ENCODE data around the gene RBM3.
"Not testable (repeated sequence)": the region's sequence is repeated elsewhere in the genome, so short reads cannot be mapped to it uniquely, and the experiment has no call there.

The RBM3 gene

DNA sequence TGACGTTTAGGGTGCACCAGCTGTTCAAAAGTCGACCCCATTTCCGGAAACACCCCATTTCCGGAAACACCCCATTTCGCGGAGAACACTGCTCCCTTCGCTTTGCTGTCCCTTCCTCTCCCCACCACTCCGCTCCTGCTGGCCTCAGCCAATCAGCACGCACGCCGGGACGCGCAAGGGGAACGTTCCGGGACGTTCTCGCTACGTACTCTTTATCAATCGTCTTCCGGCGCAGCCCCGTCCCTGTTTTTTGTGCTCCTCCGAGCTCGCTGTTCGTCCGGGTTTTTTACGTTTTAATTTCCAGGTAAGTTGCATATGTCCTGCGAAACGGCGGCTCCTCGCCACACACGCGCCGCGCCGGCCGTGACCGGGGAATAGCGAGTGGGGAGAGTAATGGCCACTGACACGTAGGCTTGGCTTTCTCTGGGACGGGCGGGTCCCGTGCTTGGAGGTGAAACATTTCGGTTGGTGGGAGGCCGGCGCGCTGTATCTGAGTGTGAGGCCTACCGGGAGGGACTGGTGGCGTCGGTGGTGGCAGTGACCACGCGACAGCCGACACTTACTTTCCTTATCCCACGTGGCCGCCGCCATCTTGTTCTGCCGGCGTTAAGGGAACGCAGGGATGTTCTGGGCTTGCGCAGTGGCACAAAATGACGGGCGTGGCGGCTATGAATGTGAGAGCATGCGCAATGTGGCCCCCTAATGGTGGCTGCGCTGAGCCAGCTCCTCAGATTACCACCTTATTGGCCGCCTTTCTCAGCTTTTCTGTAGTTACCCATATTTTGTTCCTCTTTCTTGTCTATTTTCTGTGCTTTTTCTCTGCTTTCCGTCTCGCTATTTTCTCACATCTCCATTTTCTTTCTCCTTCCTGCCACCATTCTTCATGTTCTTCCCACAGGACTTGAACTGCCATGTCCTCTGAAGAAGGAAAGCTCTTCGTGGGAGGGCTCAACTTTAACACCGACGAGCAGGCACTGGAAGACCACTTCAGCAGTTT lies at the start of gene RBM3:
RBM3 (plus strand) TSS at position 215 of the 997 bp plus-strand sequence; CDS start at position 912, 697 bp downstream.
- FAIRE-seq, result peak; percentile 94

DNA sequence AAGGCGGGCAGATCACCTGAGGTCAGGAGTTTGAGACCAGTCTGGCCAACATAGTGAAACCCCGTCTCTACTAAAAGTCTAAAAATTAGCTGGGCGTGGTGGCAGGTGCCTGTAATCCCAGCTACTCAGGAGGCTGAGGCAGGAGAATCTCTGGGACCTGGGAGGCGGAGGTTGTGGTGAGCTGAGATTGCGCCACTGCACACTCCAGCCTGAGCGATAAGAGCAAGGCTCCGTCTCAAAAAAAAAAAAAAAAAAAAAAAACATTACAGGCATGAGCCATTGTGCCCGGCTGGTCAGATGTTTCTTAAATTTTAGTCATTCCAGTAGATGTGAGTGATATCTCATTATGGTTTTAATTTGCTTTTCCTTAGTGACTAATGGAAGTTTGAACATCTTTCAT lies 48.4 kb upstream of the RBM3 start:
- not testable (repeated sequence) for FAIRE-seq

DNA sequence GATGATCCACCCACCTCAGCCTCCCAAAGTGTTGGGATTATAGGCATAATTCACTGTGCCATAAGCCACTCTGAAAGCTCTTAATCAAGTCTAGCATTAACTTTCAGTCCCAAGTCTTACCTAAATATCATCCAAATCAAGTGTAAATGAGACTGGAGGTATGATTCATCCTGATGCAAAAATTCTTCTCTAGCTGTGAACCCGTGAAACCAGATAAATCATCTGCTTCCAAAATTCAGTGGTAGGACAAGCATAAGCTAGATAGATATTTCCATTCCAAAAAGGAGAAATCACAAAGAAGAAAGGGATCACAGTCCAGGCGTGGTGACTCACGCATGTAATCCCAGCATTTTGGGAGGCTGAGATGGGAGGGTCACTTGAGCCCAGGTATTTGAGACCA lies 43.5 kb upstream of the RBM3 start:
- FAIRE-seq, result no peak

DNA sequence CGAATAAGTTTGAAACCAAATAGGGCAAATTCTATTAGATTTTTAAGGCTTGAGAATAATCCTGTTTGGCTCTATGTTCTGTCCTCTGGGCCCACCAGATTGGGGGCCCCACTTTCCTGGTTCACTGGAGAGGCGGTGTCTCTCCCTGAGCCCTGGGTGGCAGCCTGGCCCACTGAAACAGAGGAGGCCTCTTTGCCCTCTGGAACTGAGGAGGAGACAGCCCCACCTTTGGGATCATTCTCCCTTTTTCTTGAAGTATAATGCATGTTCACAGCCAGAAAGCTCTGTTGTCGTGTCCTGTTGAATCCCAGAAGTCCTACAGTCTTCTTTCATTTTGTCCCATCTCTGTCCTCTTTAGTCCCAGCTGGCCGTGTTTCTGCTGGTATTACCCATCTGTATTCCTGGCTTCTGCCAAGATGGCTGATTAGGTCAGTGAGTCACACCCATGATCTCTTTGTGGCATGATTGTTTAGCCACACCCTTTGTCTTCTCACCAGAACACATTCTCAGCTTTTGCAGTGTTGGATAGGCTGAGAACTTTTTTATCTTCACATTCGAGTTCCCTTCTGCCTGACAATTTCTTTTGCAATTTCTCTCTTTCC lies 42.8 kb upstream of the RBM3 start:
- no peak for FAIRE-seq

DNA sequence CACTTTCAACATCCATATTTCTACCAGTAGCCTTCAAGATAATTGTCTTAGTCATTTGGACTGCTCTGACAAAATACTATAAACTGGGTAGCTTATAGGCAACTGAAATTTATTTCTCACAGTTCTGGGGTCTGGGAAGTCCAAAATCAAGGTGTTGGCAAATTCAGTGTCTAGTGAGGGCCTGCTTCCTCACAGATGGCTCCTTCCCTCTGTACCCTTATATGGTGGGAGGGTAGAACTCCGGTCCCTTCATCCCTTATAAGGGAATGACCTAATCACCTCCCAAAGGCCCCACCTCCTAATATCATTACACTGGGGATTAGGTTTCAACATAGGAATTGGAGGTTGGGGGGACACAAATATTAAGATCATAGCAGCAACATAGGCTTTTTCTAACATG lies 42.1 kb upstream of the RBM3 start:
- no peak for FAIRE-seq

DNA sequence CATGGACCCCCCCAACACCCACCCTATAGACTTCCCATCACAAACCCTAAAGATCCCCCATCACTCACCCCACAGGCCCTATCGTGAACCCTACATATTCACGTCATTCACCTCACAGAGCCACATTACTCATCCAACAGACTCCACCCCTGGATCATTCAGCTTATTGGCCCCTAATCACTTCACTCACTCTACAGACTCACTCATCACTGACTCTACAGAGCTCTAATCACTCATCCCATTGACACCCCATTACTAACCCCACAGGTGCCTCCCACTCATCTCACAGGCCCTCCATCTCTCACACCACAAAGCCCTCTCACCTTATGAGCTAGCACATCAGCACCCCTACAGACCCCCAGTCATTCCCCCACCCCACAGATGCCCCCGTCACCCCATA lies 41.1 kb upstream of the RBM3 start:
- no peak for FAIRE-seq

DNA sequence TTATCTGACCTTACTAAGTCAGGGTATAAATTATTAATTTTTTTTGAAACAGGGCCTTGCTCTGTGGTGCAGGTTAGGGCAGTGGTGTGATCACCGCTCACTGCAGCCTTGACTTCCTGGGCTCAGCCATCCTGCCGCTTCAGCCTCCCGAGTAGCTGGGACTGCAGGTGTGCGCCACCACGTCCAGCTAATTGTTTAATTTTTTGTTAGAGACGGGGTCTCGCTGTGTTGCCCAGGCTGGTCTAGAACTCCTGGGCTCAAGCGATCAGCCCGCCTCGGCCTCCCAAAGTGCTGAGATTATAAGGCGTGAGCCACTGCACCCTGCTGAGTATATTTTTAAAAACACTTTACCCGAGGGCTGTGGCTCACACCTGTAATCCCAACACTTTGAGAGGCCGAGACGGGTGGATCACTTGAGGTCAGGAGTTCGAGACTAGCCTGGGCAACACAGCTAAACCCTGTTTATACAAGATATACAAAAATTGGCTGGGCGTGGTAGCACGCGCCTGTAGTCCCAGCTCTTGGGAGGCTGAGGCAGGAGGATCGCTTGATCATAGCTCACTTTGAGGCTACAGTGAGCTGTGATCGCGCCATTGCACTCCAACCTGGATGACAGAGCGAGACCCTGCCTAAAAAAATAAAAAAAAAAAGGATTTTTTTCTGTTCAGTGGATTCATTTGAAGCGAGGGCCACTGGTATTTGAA lies 35.5 kb upstream of the RBM3 start:
- no peak for FAIRE-seq

DNA sequence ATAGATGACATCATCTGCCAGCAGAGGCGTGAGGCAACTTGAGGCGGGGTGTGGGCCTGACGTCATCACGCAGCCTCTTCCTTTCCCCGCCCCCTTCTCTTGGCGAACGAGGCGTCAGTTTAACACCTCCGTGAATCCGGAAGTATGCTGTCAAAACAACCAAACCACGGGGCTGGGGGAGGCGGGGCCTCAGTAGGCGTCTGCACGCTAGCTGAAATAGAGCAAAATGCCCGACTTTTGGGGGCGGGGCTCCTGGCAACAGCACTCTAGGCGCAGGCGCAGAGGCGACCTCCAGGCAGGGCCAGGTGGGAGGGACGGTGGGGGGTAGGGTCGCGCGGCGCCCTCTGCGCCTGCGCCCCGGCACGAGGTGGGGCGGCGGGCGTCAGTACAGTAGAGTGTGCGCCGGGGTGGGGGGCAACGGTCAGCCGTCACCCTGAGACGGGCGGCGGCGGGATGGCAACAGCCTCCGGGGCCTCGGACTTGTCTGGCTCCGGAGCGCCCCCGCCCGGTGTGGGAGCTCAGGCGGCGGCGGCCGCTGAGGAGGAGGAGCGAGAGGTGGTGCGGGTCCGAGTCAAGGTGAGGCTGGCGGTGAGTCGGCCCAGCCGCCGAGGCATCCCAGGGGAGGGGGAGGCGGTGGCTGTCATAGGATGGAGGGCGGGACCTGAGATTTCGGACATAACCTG lies 34.8 kb upstream of the RBM3 start, which contains the start of gene TBC1D25:
TBC1D25 (plus strand) TSS at position 370 of the 683 bp plus-strand sequence; CDS start at position 454, 84 bp downstream.
- peak; percentile 96 for FAIRE-seq

DNA sequence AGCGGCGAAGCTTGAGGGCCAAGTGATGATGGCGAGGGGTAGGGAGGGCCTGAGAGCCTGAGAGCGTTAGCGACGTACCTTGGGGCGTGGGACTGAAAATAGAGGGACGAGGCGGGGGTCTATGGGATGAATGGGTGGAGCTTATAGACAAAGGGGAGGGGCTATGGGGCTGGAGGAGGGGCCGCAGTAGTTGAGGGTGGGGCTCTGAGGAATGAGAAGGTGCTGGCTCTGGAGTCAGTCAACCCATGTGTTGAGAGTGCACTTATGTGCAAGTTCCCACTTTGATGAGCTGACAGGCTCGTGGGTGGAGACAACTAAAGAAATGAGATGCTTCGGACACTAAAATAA lies 34.3 kb upstream of the RBM3 start:
- FAIRE-seq, result peak; percentile 65

DNA sequence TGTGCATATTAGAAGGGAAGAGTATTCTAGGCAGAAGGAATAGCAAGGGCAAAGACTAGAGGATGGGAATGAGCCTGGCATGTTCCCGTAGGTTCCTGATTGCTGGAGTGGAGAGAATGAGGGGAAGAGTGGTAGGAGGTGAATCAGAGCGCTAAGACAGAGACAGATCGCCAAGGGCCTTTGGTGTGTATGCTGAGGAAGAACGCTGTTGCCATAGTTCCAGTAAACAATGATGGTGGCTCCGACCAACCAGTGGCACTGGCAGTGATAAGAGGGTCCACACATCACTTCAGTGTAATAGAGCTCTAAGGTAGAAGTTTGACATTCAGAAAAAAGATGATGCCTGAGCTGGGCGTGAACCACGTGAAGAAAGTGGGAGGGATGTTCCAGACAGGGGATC lies 33.8 kb upstream of the RBM3 start:
- FAIRE-seq, result no peak

DNA sequence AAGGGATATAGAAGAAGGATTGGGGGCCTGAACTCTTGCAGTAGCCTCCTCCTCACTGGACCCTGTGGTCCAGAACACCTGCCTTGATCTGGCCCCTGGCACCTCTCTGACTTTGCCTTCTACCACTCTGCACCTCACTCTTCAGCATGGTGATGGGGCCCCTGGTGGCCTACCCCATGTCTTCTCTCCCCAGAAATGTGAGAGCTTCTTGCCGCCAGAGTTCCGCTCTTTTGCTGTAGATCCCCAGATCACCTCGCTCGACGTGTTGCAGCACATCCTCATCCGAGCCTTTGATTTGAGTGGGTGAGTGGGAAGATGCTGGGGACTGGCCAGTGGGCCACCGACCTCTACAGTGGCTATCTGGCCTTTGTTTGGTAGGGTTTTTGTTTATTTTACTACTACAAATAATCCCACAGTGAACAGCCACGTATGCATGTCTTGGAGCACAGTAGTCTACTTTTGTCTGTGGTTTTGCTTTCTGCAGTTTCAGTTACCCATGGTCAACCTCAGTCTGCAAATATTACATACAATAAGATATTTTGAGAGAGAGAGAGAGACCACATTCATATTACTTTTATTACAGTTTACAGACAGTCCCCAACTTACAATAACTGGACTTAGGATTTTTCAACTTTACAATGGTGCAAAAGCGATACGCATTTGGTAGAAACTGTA lies 33.0 kb upstream of the RBM3 start:
- no peak for FAIRE-seq

DNA sequence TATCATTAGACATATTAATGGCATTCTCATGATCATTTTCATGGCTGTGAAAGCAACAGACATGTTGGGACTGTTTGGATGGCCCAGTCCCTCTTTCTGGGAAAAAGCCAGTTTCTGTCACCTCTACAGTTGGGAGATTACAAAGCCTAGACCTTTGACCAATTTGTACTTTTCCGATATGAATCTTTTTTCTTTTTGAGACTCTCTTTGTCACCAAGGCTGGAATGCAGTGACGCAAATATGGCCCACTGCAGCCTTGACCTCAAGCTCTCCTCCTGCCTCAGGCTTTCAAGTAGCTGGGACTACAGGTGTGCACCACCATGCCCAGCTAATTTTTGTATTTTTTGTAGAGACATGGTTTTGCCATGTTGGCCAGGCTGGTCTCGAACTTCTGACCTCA lies 25.4 kb upstream of the RBM3 start:
- no peak for FAIRE-seq

DNA sequence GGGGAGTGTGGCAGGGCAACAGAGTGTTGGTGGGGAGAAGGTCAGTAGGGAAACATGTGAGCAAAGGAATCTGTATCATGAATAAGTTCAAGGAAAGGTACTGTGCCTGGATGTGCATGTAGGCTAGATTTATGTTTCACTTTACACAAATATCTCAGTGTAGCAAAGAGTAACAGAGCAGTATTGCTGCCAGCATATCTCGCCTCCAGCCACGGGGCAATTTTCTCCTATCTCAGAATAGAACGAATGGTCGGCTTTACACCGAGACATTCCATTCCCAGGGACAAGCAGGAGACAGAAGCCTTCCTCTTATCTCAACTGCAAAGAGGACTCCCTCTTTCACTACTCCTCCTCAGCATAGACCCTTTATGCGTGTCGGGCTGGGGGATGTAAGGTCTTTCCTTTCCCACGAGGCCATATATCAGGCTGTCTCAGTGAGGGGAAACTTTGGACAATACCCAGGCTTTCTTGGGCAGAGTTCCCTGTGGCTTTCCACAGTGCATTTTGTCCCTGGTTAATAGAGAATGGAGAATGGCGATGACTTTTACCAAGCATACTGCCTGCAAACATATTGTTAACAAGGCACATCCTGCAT lies 18.5 kb upstream of the RBM3 start:
- not testable (repeated sequence) for FAIRE-seq

DNA sequence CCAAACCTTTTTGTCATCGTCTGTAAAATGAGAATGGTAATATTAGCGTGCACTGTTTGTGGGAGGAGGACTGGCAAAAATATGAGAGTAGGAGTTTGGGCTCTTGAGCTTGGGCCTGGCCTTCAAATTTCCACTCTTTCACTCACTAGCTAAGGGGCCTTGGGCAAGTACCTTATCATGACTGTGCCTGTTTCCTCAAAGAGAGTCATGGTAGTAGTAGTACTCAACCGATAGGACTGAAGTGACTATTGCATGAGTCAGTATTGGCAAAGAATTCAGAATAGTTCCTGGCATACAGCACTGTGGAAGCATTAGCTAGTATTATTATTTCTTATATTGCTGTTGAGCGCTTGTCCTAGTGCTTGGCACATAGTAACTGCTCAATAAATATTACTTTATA lies 16.0 kb upstream of the RBM3 start:
- FAIRE-seq, result no peak

DNA sequence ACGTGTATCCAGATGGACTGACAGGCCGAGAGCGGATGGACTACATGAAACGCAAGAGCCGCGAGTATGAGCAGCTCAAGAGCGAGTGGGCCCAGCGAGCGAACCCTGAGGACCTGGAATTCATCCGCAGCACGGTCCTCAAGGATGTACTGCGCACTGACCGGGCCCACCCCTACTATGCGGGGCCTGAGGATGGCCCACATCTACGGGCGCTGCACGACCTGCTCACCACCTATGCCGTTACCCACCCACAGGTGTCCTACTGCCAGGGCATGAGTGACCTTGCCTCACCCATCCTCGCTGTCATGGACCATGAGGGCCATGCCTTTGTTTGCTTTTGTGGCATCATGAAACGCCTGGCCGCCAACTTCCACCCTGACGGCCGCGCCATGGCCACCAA lies 14.6 kb upstream of the RBM3 start:
- FAIRE-seq, result no peak

DNA sequence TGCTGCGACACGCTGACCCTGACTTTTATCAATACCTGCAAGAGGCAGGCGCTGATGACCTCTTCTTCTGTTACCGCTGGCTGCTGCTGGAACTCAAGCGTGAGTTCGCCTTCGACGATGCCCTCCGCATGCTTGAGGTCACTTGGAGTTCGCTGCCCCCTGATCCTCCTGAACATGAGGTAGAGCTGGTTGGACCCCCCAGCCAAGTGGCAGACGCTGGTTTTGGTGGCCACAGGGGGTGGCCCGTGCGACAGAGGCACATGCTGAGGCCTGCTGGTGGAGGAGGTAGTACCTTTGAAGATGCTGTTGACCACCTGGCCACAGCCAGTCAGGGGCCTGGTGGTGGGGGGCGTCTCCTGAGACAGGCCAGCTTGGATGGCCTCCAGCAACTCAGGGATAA lies 14.2 kb upstream of the RBM3 start:
- no peak for FAIRE-seq

DNA sequence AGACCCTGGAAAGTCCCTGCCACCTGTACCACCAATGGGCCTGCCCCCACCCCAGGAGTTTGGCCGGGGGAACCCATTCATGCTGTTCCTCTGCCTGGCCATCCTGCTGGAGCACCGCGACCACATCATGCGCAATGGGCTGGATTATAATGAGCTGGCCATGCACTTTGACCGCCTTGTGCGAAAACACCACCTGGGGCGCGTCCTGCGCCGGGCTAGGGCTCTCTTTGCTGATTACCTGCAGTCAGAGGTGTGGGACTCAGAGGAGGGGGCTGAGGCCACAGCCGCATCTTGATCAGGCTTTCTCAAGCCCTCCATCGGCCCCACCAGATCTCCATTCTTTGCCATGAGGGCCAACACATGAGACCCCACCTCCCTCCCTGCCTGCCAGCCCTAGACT lies 13.6 kb upstream of the RBM3 start:
- no peak for FAIRE-seq

DNA sequence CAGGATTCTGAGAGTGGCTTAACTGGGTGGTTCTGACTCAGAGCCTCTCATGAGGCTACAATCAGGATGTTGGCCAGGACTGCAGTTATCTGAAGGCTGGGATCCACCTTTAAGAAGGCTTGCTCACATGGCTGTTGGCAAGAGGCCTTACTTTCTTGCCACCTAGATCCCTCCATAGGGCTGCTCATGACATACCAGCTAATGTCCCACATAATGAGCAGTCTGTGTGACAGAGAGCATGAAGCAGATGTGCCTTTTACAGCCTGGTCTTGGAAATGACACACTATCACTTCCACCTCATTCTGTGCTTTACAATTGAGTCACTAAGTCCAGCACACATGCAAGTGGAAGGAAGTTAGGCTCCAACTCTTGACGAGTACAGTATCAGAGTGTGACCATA lies 4.3 kb upstream of the RBM3 start:
- FAIRE-seq, result no peak

DNA sequence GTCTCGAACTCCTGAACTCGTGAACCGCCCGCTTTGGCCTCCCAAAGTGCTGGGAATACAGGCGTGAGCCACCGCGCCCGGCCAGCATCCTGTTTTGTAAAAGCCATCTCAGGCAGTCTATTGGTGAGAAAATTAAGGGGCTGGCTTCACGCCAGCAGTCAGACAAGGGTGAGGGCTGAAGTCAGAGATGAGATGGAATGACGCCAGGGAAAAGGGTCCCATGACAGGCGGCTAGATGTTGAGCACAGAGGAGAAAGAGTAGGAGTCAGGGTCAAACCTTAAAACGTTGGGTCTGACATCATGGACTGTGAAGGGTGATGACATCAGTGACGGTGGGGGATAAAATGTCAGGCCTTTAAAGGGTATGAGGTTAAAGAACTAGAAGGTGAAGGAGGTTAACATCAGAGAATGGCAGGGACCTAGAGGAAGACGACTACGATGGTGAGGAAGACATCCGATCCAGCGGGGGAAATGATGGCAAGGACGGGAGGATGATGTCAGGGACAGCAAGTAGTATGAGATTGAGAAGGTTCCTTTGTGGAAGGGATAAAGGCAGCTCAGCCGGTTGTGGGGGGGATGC lies 504 bp upstream of the RBM3 start:
- no peak for FAIRE-seq

DNA sequence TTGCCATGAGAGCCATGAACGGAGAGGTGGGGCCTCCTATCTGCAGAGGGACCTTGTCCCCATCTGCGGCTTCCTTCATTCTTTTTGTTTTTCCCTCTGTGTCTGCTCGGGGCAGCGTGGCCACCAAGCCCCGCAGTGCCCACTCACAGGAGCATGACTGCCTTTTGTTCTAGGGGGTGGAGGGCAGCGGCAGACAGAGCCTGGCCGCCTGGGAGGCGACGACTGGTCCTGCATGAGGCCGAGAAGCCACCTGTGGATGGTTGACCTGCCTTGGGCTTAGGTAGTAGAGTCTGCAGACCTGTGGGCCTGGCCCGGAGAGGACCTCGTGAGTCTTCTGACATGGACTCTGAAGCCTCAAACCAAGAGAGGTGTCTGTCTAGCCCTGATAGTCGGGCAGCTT lies 1.4 kb downstream of the RBM3 start:
- no peak for FAIRE-seq

DNA sequence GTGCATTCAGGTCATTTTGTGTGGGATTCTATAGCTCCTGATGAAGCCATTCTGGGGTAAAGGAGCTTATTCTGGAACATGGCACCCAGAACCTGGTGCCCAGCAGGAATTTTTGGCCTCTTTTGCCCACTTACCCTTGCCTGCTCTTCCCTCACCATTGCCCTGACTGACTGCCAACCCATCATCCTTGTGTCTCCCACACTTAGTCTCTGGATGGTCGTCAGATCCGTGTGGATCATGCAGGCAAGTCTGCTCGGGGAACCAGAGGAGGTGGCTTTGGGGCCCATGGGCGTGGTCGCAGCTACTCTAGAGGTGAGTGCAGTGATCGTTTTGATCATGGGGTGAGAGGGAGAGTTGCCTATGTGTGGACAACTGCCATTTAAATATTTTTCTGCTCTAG lies 1.8 kb downstream of the RBM3 start:
- FAIRE-seq, result no peak

DNA sequence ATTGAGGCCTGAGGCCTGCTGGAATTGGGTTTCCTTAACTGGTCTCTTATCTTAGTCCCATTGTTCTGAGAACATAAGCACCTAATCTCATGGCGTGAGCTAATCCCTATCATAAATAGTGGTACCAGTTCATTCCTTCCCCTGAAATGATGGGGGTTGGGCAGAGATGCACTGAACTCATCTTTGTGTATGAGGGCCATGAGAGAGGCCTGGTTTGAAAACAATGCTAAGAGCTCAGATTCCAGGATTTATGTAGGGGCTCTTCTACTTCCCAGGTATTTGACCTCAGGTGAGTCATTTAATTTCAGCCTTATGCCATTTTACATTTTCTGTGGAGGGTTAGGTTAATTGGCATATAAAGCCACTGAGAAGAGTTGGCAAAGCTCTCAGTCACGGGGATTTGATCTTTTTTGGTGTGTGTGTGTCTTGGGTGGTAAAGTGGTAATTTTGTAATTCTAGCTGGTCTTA lies 4.4 kb downstream of the RBM3 start:
- FAIRE-seq, result no peak
